ENCODE data around the gene WWOX.

Gene WWOX

DNA sequence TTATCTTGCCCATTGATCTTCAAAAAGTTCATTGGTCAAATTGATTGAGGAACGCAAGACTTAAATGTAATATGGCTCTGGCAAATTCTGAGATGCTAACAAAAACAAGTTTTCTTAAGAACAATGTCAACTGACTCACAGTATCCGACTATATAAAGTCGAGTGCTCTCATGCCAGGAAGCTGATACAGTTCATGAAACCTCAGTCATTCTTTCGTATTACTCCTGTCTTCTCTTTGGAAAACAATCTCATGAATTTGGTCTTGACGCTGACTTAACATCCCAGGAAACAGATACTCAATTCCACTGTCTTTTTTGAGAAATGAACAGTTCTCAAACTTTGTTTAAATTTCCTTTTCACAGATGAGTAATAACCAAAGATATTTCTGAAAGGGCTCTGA, 796.2 kb downstream of the WWOX start:
- TF ChIP-seq SIN3A (IDR thresholded peaks at IDR 0.05; ENCODE audit: borderline replicate concordance, insufficient read depth, low read length), result no peak
- TF ChIP-seq, protein P1, sequence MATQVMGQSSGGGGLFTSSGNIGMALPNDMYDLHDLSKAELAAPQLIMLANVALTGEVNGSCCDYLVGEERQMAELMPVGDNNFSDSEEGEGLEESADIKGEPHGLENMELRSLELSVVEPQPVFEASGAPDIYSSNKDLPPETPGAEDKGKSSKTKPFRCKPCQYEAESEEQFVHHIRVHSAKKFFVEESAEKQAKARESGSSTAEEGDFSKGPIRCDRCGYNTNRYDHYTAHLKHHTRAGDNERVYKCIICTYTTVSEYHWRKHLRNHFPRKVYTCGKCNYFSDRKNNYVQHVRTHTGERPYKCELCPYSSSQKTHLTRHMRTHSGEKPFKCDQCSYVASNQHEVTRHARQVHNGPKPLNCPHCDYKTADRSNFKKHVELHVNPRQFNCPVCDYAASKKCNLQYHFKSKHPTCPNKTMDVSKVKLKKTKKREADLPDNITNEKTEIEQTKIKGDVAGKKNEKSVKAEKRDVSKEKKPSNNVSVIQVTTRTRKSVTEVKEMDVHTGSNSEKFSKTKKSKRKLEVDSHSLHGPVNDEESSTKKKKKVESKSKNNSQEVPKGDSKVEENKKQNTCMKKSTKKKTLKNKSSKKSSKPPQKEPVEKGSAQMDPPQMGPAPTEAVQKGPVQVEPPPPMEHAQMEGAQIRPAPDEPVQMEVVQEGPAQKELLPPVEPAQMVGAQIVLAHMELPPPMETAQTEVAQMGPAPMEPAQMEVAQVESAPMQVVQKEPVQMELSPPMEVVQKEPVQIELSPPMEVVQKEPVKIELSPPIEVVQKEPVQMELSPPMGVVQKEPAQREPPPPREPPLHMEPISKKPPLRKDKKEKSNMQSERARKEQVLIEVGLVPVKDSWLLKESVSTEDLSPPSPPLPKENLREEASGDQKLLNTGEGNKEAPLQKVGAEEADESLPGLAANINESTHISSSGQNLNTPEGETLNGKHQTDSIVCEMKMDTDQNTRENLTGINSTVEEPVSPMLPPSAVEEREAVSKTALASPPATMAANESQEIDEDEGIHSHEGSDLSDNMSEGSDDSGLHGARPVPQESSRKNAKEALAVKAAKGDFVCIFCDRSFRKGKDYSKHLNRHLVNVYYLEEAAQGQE (IDR thresholded peaks at IDR 0.05; ENCODE audit: insufficient read depth in 1 of 2, low read depth in 2 of 2, low read length in 2 of 2), result no peak
- TF ChIP-seq TAF1 (IDR thresholded peaks at IDR 0.05; ENCODE audit: borderline replicate concordance, insufficient read depth, low read length), result no peak
- TF ChIP-seq FOXP2 (optimal IDR thresholded peaks at IDR 0.05; ENCODE audit: borderline replicate concordance, extremely low read depth, extremely low read length, insufficient read depth), result no peak
- no peak for TF ChIP-seq POLR2AphosphoS5 (IDR thresholded peaks at IDR 0.05; ENCODE audit: low read depth, low read length)

DNA sequence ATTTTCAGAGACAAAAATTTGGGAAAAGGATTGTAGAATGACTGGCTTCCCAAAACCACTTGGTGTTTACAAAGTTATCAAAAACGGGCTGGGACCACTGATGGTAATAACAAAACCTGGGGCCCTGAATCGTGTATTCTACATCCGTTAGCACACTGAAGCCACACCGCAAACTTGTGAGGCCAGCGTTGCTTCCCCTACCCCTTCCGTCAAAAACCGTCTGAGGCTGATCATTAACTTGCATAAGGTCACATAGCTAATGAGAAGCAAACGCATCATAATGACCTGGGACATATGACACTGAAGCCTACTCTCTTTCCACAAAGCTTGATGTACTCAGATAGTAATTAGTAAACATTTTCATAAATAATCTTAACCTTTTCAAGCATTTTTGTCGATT, 796.8 kb downstream of the WWOX start:
- TF ChIP-seq, protein P1 (IDR thresholded peaks at IDR 0.05; ENCODE audit: insufficient read depth in 1 of 2, low read depth in 2 of 2, low read length in 2 of 2), result no peak
- no peak for TF ChIP-seq FOXP2 (optimal IDR thresholded peaks at IDR 0.05; ENCODE audit: borderline replicate concordance, extremely low read depth, extremely low read length, insufficient read depth)
- no peak for TF ChIP-seq SIN3A (IDR thresholded peaks at IDR 0.05; ENCODE audit: borderline replicate concordance, insufficient read depth, low read length)
- no peak for TF ChIP-seq TAF1 (IDR thresholded peaks at IDR 0.05; ENCODE audit: borderline replicate concordance, insufficient read depth, low read length)
- no peak for TF ChIP-seq POLR2AphosphoS5 (IDR thresholded peaks at IDR 0.05; ENCODE audit: low read depth, low read length)

DNA sequence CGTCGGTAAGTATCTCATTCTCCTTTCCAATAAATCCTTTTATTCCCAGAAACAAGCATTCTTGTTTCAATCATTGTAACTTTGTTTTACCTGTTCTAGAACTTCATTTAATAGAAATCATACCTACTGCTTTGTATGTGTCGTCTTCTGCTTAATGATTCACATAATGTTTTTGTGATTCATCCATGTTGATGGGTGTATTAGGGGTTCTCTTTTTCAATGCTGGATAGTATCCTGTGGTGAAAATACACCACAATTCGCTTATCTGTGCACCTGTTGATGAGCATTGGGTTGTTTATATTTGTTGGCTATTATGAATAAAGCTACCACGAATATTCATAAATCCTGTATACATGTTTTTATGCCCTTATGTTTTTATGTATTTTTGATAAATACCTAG, 797.8 kb downstream of the WWOX start:
- no peak for TF ChIP-seq SIN3A (IDR thresholded peaks at IDR 0.05; ENCODE audit: borderline replicate concordance, insufficient read depth, low read length)
- TF ChIP-seq TAF1 (IDR thresholded peaks at IDR 0.05; ENCODE audit: borderline replicate concordance, insufficient read depth, low read length), result no peak
- TF ChIP-seq, protein P1 (IDR thresholded peaks at IDR 0.05; ENCODE audit: insufficient read depth in 1 of 2, low read depth in 2 of 2, low read length in 2 of 2), result no peak
- TF ChIP-seq FOXP2 (optimal IDR thresholded peaks at IDR 0.05; ENCODE audit: borderline replicate concordance, extremely low read depth, extremely low read length, insufficient read depth), result no peak
- TF ChIP-seq POLR2AphosphoS5 (IDR thresholded peaks at IDR 0.05; ENCODE audit: low read depth, low read length), result no peak

DNA sequence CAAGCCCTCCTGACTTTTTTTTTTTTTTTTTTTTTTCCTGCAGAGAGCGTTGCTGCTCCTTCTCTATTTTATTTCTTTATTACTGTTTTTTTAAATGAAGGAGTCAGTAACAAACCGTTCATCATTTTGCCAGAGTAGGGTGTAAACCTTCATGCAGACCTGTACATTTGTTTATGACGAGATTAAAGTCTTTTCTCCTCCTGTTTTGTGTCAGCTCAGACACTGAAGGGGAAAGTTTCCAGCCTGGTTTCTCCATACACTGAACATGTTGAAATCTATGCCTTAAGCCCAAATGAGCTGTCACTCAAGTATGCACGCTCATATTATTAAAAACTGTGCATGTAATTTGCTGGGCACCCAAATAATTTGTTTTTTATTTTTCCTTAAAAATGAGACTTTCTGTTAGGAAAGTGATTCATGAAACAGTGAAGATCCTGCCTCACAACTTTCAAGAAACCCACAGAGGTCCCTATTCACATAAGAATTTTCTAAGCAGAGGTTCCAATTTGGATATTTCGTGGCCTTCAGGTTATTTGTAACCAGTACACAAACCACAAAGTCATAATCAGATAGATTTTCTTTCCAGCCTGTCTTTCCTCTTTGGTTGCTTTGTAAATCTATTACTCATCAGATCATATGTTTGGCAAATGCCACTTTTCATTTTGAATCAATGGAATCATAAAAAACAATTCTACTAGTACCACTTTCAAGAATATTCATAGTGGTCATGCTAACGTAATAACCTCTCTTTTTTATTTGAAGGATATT, 800.8 kb downstream of the WWOX start:
- no peak for TF ChIP-seq POLR2AphosphoS5 (IDR thresholded peaks at IDR 0.05; ENCODE audit: low read depth, low read length)
- TF ChIP-seq TAF1 (IDR thresholded peaks at IDR 0.05; ENCODE audit: borderline replicate concordance, insufficient read depth, low read length), result no peak
- no peak for TF ChIP-seq SIN3A (IDR thresholded peaks at IDR 0.05; ENCODE audit: borderline replicate concordance, insufficient read depth, low read length)
- TF ChIP-seq, protein P1 (IDR thresholded peaks at IDR 0.05; ENCODE audit: insufficient read depth in 1 of 2, low read depth in 2 of 2, low read length in 2 of 2), result no peak
- no peak for TF ChIP-seq FOXP2 (optimal IDR thresholded peaks at IDR 0.05; ENCODE audit: borderline replicate concordance, extremely low read depth, extremely low read length, insufficient read depth)
